GM19043 (cell line): ENCODE results near the gene TCEAL5.
"Not testable (repeated sequence)": the region's sequence is repeated elsewhere in the genome, so short reads cannot be mapped to it uniquely, and the experiment has no call there.

Source experiments
- ATAC-seq: cut with Tn5 transposase; IDR thresholded peaks from one replicate; pipeline ENCODE4 v1.9.1; 2021; ENCODE audit warnings: low read depth; ENCODE audit not compliant: unreplicated experiment

The TCEAL5 gene

GRCh38 chrX:103235608-103236007 is 40.9 kb downstream of the TCEAL5 start:
- ATAC-seq: not testable (repeated sequence)

DNA sequence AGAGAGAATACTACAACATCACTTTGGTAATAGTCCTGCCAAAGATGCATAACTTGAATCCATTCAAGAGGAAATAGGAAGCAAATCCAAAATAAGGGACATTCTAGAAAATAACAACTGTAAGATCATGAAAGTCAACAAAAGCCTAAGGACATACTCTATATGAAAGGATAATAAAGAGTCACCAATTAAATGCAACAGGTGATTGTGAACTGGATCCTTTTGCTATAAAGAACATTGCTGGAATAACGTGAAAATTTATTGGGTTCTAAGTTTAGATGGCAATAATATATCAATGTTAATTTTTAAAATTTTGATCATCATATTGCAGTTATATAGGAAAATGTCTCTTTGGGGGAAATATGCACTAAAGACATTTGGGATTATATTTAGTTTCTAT is 41.7 kb downstream of the TCEAL5 start:
- no peak for ATAC-seq

- ATAC-seq: no peak
Measured at GRCh38 chrX:103233263-103233662, 43.3 kb downstream of the TCEAL5 start.

GRCh38 chrX:103225918-103226317 is 50.6 kb downstream of the TCEAL5 start:
- ATAC-seq: not testable (repeated sequence)
